Endodermal cell (in vitro differentiated cells): ENCODE results near the gene IFT80. TPM values are rescaled to one million over a fixed set of nuclear protein-coding genes. Genes with fewer than 3 reads are reported as not detected.

Experiments used
- DNase-seq: peaks from one replicate; pipeline ENCODE4 v3.0.0-alpha.2; 2017
- H3K27ac ChIP-seq: 2 replicates; pipeline ENCODE4 v1.5.1; 2013; ENCODE audit warnings: mild to moderate bottlenecking, low read depth, low read length, moderate library complexity
- H3K27me3 ChIP-seq: 2 replicates; pipeline ENCODE4 v1.6.1; 2013; ENCODE audit warnings: mild to moderate bottlenecking, low read length, moderate library complexity; ENCODE audit not compliant: insufficient read depth, control insufficient read depth, poor library complexity, severe bottlenecking
- H3K36me3 ChIP-seq: 2 replicates; pipeline ENCODE4 v1.7.0; 2013; ENCODE audit warnings: mild to moderate bottlenecking, low read length, moderate library complexity; ENCODE audit not compliant: control insufficient read depth, insufficient read depth
- H3K4me1 ChIP-seq: one replicate; pipeline ENCODE4 v1.7.0; 2013; ENCODE audit warnings: low read length; ENCODE audit not compliant: control insufficient read depth, insufficient read depth
- H3K4me3 ChIP-seq: 2 replicates; pipeline ENCODE4 v1.5.1; 2013; ENCODE audit warnings: mild to moderate bottlenecking, low read length, moderate library complexity
- H3K9ac ChIP-seq: 2 replicates; pipeline ENCODE4 v1.6.1; 2013; ENCODE audit warnings: mild to moderate bottlenecking, low read length, moderate library complexity; ENCODE audit not compliant: poor library complexity, severe bottlenecking; ENCODE audit errors: extremely low read depth
- H3K9me3 ChIP-seq: 2 replicates; pipeline ENCODE4 v1.6.1; 2013; ENCODE audit warnings: mild to moderate bottlenecking, low read length, moderate library complexity; ENCODE audit not compliant: control insufficient read depth
- H3K27ac Mint-ChIP-seq: 2 replicates; pipeline ENCODE4 v1.8.0; 2020; ENCODE audit warnings: mixed read lengths
- H3K27me3 Mint-ChIP-seq: 2 replicates; pipeline ENCODE4 v1.8.0; 2021; ENCODE audit warnings: mild to moderate bottlenecking, mixed read lengths; ENCODE audit not compliant: insufficient read depth
- H3K36me3 Mint-ChIP-seq: 2 replicates; pipeline ENCODE4 v1.8.0; 2020; ENCODE audit warnings: low read depth, mixed read lengths
- H3K4me1 Mint-ChIP-seq: 2 replicates; pipeline ENCODE4 v1.8.0; 2020; ENCODE audit warnings: mixed read lengths
- H3K4me3 Mint-ChIP-seq: 2 replicates; pipeline ENCODE4 v1.8.0; 2020; ENCODE audit warnings: mild to moderate bottlenecking, moderate library complexity, mixed read lengths
- H3K9me3 Mint-ChIP-seq: 2 replicates; pipeline ENCODE4 v1.8.0; 2020; ENCODE audit warnings: mild to moderate bottlenecking, mixed read lengths
- CTCF ChIP-seq: fragments of 200-600 bp; sonication (generic); conservative IDR thresholded peaks from 2 replicates; pipeline ENCODE4 v1.5.0; 2021; ENCODE audit warnings: antibody characterized with exemption, mild to moderate bottlenecking
- WGBS, 2 experiments: methylation state at CpG; one replicate each; pipeline versions ENCODE4 v1.1.5 to v1.1.7; 2013; ENCODE audit warnings: missing lambda C conversion rate in 2 of 2, mixed read lengths in 1 of 2; ENCODE audit not compliant: insufficient coverage in 1 of 2, insufficient read length in 1 of 2; 5-methylcytosine and 5-hydroxymethylcytosine counted together
- total RNA-seq, 2 donors: library from RNA; stranded (reverse); fragmentation: NEBNext Ultra II Directional in 1 of 2; extraction: Animal tissue kit (Norgen Biotek cat#: 25700) in 1 of 2; gene quantifications; 2 replicates in 1 of 2; 3 replicates in 1 of 2; pipeline ENCODE4 v1.2.1, GENCODE V29; 2021

The IFT80 gene
- total RNA-seq, 2 donors from 2014 or later: 35.0 to 40.6 TPM

DNA sequence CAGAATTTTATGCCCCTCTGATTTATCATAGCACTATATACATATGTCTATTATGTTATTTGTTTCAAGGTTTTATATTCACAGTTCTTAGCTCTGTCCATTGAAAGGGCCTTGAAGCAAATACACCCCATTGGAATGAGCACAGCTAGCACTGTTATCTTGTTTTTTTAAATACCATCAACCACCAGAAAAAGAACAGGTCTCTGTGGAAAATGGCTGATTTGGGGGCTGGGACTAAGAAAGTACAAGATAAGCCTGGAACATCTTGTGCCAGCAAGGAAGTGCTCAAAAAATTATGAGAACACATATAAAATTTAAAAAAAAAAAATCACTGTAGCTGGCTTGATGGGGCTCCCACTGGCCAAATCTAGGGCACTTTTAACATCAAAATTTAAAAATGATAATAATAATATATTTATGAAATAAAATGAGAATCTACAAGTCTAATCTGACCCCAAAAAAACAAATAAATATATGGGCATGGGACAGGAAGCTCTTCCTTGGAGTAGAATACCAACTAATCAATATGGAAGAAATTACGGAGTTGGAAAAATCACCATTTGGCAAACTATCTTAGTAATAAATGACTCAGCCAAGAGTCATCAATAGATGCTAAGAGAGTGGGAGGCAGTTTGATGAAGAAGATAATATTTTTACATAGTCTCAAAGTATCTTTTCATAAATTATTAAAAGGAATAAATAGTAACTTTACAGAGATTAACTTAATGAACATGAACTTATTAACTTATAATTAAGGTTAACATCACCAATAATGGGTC is 20.5 kb downstream of the IFT80 start:
- Mint-ChIP-seq H3K9me3 (peaks cover 7% of the 10 kb centered on the region), H3K27me3 (no peaks in the 10 kb centered on the region), H3K4me3 (no peak overlapping the region), H3K27ac (no peak overlapping the region), H3K4me1 (no peaks in the 10 kb centered on the region), H3K36me3 (peaks cover 25% of the 10 kb centered on the region)
- Histone ChIP-seq H3K9ac (no peak overlapping the region), H3K36me3 (peaks cover 31% of the 10 kb centered on the region), H3K27ac (no peak overlapping the region), H3K27me3 (no peaks in the 10 kb centered on the region), H3K4me3 (no peak overlapping the region), H3K9me3 (peaks cover 7% of the 10 kb centered on the region), H3K4me1 (no peaks in the 10 kb centered on the region)
- no peak for TF ChIP-seq CTCF
- DNase-seq: no peak
- no CpG with 5 or more reads among the region's 1 CpG for WGBS, 2 experiments

DNA sequence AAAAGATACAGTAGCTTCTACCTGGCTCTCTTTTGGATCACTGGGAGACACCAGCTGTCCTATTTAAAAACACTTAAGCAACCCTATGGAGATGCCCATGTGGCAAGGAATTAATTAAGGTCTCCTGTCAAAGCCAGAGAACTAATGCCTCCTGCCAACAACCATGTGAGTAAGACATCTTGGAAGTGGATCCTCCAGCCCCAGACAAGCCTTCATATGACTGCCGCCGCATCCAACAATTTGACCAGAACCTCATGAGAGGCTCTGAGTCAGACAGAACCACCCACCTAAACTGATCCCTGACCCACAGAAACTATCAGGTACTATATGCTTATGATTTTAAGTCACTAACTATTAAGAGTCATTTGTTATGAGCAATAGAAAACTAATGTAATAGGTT is 22.3 kb downstream of the IFT80 start:
- Mint-ChIP-seq H3K9me3 (peaks cover 7% of the 10 kb centered on the region), H3K36me3 (peaks cover 34% of the 10 kb centered on the region), H3K27ac (no peak overlapping the region), H3K4me3 (no peak overlapping the region), H3K4me1 (no peaks in the 10 kb centered on the region), H3K27me3 (no peaks in the 10 kb centered on the region)
- Histone ChIP-seq H3K27me3 (no peaks in the 10 kb centered on the region), H3K4me3 (no peak overlapping the region), H3K9me3 (peaks cover 7% of the 10 kb centered on the region), H3K27ac (no peak overlapping the region), H3K36me3 (peaks cover 39% of the 10 kb centered on the region), H3K4me1 (no peaks in the 10 kb centered on the region), H3K9ac (no peak overlapping the region)
- TF ChIP-seq CTCF: no peak
- no peak for DNase-seq
- WGBS, 2 experiments: 94% methylated on average over 2 of the region's 2 CpGs; no CpG with 5 or more reads in 1 of the 2 experiments

- TF ChIP-seq CTCF: no peak
- Mint-ChIP-seq H3K4me1 (peaks cover 4% of the 10 kb centered on the region), H3K27me3 (no peaks in the 10 kb centered on the region), H3K27ac (no peak overlapping the region), H3K36me3 (peaks cover 29% of the 10 kb centered on the region), H3K9me3 (peaks cover 7% of the 10 kb centered on the region), H3K4me3 (no peak overlapping the region)
- H3K9ac ChIP-seq: no peak overlapping the region
- DNase-seq: no peak
- H3K9me3 ChIP-seq: peaks cover 7% of the 10 kb centered on the region
- no peak overlapping the region for H3K27ac ChIP-seq
- WGBS, 2 experiments: 100% methylated on average over 1 of the region's 1 CpG; no CpG with 5 or more reads in 1 of the 2 experiments
- no peaks in the 10 kb centered on the region for H3K27me3 ChIP-seq
- no peak overlapping the region for H3K4me3 ChIP-seq
- no peaks in the 10 kb centered on the region for H3K4me1 ChIP-seq
- H3K36me3 ChIP-seq: peaks cover 39% of the 10 kb centered on the region
These were observed 24.1 kb downstream of the IFT80 start for GRCh38 chr3:160374925-160375324.
